ENCODE data around the gene LYPD1.

GRCh38 chr2:132692816-132693215 is 22.8 kb upstream of the LYPD1 start:
- no peak for TF ChIP-seq POLR2A (IDR thresholded peaks at IDR 0.05)
- TF ChIP-seq CTCF (IDR thresholded peaks at IDR 0.05), result no peak
